Measurements from ENCODE around the gene OR11H6.
"Not testable (repeated sequence)": the region's sequence is repeated elsewhere in the genome, so short reads cannot be mapped to it uniquely, and the experiment has no call there.

Gene OR11H6, protein sequence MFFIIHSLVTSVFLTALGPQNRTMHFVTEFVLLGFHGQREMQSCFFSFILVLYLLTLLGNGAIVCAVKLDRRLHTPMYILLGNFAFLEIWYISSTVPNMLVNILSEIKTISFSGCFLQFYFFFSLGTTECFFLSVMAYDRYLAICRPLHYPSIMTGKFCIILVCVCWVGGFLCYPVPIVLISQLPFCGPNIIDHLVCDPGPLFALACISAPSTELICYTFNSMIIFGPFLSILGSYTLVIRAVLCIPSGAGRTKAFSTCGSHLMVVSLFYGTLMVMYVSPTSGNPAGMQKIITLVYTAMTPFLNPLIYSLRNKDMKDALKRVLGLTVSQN

DNA sequence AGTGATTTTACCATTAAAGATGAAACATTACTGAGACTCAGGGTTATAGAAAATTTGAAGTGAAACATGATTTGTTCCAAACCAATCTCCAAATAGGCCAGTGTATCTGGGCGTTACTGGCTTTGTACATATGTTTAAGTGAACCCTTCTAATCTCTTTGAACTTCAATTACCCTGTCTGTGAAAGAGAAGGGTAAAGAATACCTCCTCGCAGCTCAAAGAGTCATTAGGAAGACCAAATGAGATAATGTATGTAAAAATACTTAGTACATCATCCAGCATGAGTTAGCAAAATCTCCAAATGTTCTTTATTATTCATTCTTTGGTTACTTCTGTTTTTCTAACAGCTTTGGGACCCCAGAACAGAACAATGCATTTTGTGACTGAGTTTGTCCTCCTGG, at the start of gene OR11H6:
TSS of gene OR11H6 (plus strand) at position 301 of the 400 bp plus-strand sequence. CDS start at position 301, 0 bp downstream.
- DNase-seq: no peak

- DNase-seq: not testable (repeated sequence)
Measured at GRCh38 chr14:20174205-20174604, 49.3 kb upstream of the OR11H6 start.

GRCh38 chr14:20176330-20176729, 47.2 kb upstream of the OR11H6 start:
- DNase-seq: no peak

DNA sequence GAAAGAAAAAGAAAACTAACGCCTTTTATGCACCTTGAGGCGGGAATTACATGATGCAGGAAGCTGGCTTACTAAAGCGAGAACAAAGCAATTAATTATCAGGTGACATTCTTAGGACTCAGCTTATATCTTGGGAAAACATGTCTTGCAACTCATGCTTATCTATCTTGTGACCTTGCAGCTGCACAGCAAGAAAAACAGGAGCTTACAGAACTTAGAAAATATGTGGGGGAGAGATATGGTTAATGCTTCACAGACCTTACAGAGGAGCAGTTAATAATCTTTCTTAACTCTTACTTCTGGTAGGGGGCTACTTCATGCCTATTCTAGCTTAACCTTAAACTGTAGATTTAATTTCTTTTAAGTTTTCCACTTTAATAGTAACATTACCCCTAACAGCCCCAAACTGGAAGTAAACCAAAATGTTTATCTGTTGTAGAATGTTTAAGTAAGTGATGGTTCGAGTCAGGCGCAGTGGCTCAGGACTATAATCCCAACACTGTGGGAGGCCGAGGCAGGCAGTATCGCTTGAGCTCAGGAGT, 46.0 kb upstream of the OR11H6 start:
- DNase-seq: no peak

DNA sequence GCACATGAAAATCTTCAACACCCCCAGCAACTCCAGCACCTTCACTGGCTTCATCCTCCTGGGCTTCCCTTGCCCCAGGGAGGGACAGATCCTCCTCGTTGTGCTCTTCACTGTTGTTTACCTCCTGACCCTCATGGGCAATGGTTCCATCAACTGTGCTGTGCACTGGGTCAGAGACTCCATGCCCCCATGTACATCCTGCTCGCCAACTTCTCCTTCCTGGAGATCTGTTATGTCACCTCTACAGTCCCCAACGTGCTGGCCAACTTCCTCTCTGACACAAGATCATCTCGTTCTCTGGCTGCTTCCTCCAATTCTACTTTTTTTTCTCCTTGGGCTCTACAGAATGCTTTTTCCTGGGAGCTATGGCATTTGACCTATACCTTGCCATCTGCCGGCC, 44.3 kb upstream of the OR11H6 start:
- DNase-seq: no peak

DNA sequence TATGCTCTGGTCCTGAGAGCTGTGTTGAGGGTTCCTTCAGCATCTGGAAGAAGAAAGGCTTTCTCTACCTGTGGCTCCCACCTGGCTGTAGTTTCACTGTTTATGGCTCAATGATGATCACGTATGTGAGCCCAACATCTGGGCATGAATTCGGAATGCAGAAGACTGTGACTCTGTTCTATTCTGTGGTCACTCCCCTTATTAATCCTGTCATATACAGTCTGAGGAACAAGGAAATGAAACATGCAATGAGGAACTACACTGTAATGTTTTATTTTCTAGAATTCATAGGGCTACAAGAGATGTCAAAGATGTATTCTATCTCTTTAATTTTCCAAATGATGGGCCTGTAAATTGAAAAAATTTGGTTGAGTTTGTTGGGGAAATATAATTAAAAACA, 43.6 kb upstream of the OR11H6 start:
- DNase-seq: no peak

DNA sequence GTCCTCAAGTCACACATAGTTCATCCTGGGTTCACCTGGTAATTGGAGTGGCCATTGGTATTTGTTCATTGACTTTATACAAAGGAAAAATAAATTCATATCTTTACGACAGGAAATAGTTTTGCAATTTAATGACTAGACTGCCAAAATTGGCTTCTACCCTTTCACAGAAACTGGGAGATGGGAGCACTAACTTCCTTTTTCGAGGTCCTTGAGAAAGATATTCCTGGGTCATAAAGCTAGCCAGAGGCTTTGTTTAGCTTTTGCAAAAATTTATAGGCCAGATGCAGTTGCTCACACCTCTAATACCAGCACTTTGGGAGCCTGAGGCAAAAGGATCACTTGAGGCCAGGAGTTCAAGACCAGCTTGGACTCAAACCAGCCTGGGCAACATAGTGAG, 43.0 kb upstream of the OR11H6 start:
- no peak for DNase-seq

GRCh38 chr14:20184181-20184580, 39.3 kb upstream of the OR11H6 start:
- no peak for DNase-seq

GRCh38 chr14:20190596-20190995, 32.9 kb upstream of the OR11H6 start, which contains the start of gene OR11G2:
OR11G2 (plus strand) TSS chr14:20190896; CDS start chr14:20197438, 6,542 bp downstream.
- no peak for DNase-seq

DNA sequence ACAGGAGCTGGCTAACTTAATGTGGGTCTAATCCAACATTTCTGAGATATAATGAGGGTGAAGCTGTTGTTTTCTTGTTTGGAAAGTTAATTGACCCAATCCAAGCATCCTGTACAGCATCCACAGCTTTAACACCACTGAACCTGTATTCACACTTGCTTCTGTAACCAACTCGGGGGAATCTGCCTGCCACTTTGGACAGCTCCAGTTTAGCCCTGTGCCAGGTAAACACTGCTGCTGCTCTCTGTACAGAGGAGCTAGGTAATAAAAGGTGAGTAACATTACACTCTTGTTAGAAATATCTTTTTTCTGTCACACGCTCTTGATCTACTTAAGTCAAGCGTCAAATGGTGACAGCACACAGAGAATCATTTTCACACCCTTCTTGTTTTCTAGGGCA, 32.1 kb upstream of the OR11H6 start:
- DNase-seq: no peak

- DNase-seq: no peak
Measured at GRCh38 chr14:20194101-20194500, 29.4 kb upstream of the OR11H6 start.

DNA sequence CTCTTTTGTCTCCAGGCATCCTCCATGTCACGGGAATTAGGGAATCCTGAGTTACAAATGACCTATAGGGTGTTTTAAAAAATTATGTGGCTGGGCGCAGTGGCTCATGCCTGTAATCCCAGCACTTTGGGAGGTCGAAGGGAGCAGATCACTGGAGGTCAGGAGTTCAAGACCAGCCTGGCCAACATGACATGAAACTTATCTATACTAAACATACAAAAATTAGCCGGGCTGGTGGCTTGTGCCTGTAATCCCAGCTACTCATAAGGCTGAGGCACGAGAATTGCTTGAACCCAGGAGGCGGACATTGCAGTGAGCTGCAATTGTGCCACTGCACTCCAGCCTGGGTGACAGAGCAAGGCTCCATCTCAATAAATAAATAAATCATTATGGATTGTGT, 28.3 kb upstream of the OR11H6 start:
- not testable (repeated sequence) for DNase-seq

- DNase-seq: no peak
Measured at GRCh38 chr14:20195911-20196310, 27.6 kb upstream of the OR11H6 start.

DNA sequence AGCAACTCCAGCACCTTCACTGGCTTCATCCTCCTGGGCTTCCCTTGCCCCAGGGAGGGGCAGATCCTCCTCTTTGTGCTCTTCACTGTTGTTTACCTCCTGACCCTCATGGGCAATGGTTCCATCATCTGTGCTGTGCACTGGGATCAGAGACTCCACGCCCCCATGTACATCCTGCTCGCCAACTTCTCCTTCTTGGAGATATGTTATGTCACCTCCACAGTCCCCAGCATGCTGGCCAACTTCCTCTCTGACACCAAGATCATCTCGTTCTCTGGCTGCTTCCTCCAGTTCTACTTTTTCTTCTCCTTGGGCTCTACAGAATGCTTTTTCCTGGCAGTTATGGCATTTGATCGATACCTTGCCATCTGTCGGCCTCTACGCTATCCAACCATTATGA, 26.1 kb upstream of the OR11H6 start:
- DNase-seq: no peak

DNA sequence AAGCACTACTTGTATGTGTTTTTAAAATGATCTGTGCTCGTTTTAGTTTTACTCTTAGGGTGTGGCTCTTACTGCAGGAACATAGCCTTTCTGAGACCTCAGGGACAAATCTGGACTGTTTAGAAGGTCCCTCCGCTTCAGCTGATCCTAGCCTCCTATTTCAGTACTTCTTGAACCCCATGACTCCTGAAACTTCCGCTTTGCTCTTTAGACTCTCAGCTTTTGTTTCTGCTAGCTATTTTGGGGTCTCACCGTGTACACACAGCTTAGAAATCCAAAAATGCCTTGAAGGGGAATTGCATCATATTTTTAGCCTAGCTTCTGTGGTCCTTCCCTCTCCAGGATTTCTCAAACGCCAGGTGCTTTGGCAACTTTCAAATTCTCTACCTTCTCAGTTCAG, 24.5 kb upstream of the OR11H6 start:
- DNase-seq: no peak

- no peak for DNase-seq
Measured at GRCh38 chr14:20204721-20205120, 18.8 kb upstream of the OR11H6 start.

DNA sequence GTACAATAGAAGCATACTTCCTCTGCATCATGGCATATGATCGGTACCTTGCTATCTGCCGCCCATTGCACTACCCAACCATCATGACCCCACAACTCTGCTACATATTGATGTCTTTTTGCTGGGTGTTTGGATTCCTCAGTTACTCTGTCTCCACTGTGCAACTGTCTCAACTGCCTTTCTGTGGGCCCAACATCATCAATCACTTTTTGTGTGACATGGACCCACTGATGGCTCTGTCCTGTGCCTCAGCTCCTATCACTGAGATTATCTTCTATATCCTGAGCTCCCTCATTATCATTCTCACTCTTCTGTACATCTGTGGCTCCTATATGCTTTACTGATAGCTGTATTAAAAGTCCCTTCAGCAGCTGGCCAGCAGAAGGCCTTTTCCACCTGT, 13.9 kb upstream of the OR11H6 start:
- DNase-seq: no peak

DNA sequence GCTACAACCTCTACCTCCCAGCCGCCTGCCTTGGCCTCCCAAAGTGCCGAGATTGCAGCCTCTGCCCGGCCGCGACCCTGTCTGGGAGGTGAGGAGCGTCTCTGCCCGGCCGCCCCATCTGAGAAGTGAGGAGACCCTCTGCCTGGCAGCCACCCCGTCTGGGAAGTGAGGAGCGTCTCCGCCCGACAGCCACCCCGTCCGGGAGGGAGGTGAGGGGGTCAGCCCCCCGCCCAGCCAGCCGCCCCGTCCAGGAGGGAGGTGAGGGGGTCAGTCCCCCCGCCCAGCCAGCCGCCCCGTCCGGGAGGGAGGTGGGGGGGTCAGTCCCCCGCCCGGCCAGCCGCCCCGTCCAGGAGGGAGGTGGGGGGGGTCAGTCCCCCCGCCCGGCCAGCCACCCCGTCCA, 11.1 kb upstream of the OR11H6 start:
- not testable (repeated sequence) for DNase-seq

DNA sequence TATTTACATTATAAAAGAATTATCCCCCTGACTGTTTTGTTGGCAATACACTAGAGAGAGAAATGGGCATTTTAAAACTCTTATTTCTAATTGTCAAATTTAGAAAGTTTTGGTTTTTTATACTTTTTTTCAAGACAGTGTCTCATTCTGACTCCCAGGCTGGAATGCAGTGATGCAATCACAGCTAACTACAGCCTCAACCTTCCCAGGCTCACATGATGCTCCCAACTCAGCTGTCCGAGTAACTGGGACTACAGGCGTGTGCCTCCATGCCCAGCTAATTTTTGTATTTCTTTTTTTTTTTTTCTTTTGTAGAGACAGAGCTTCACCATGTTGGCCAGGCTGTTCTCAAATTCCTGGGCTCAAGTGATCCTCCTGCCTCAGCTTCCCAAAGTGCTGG, 8.3 kb upstream of the OR11H6 start:
- no peak for DNase-seq

- DNase-seq: no peak
Measured at GRCh38 chr14:20219033-20219432, 4.5 kb upstream of the OR11H6 start.

- no peak for DNase-seq
Measured at GRCh38 chr14:20228681-20229080, 5.2 kb downstream of the OR11H6 start, which contains the start of gene OR11H7. OR11H7 (plus strand) TSS chr14:20228981.

- not testable (repeated sequence) for DNase-seq
Measured at GRCh38 chr14:20235415-20235814, 11.9 kb downstream of the OR11H6 start.

- peak; percentile 11 for DNase-seq
Measured at GRCh38 chr14:20247646-20248246, 24.2 kb downstream of the OR11H6 start.

DNA sequence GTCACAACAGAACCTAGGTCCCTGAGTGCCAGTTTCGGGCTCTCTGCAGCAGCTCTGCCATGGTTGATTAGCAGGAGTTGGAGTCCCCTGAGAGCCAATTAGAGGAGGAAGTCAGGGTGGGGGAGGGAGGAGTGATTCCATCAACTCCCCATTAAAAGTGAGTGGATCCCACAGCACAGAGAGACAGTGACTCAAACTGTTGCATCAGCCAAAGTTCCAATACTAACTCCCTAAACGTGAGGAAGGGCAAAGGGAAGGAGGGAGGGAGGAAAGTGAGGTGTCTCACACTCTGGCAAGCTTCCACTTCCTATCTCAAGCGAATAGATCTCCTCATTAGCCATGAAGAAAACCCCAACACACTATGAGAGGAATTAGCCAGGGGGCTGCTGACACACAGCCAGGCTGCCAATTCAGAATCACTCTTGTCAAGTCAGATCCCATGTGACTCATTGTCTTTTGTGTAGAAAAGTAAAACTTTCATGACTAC, 39.2 kb downstream of the OR11H6 start:
- DNase-seq: no peak
